HG02840 (cell line): ENCODE results near the gene SCGB1A1.

Experiments
- ATAC-seq: cut with Tn5 transposase; IDR thresholded peaks from one replicate; pipeline ENCODE4 v1.9.1; 2021; ENCODE audit warnings: mild to moderate bottlenecking, moderate library complexity, moderate number of reproducible peaks; ENCODE audit not compliant: unreplicated experiment, low FRiP score

The SCGB1A1 gene

GRCh38 chr11:62419314-62419929, 589 bp downstream of the SCGB1A1 start:
- no peak for ATAC-seq

- ATAC-seq: no peak
Measured at GRCh38 chr11:62419943-62420342, 1.1 kb downstream of the SCGB1A1 start.

DNA sequence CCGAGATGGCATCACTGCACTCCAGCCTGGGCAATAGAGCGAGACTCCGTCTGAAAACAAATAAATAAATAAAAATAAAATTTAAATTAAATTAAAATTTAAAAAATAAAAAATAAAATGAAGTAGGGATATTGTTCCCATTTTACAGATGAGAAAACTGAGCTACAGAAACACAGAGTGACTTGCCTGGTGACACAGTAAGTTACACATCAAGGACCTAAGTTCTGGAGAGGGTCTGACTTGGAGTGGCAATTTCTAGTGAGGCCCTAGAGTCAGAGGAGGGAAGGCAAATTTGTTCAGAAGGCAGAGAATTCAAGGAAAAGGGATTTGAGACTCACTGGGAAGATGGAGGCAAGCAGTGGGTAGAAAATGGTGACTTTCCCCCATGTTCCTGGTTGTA, 2.0 kb downstream of the SCGB1A1 start:
- no peak for ATAC-seq

DNA sequence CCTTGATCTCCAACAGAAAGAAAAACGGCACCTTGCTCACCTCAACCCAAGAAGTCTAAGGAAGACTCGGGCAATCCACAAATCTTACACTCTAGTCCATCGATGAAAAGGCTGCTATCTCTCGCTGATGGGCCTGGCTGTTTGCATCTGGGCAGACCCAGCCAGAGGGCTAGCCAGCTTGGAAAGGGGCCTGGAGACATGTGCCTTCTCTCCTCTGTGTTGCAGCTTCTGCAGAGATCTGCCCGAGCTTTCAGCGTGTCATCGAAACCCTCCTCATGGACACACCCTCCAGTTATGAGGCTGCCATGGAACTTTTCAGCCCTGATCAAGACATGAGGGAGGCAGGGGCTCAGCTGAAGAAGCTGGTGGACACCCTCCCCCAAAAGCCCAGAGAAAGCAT, 3.2 kb downstream of the SCGB1A1 start:
- no peak for ATAC-seq

- ATAC-seq: no peak
Measured at GRCh38 chr11:62423012-62423411, 4.2 kb downstream of the SCGB1A1 start.

- no peak for ATAC-seq
Measured at GRCh38 chr11:62427630-62428233, 8.9 kb downstream of the SCGB1A1 start.

DNA sequence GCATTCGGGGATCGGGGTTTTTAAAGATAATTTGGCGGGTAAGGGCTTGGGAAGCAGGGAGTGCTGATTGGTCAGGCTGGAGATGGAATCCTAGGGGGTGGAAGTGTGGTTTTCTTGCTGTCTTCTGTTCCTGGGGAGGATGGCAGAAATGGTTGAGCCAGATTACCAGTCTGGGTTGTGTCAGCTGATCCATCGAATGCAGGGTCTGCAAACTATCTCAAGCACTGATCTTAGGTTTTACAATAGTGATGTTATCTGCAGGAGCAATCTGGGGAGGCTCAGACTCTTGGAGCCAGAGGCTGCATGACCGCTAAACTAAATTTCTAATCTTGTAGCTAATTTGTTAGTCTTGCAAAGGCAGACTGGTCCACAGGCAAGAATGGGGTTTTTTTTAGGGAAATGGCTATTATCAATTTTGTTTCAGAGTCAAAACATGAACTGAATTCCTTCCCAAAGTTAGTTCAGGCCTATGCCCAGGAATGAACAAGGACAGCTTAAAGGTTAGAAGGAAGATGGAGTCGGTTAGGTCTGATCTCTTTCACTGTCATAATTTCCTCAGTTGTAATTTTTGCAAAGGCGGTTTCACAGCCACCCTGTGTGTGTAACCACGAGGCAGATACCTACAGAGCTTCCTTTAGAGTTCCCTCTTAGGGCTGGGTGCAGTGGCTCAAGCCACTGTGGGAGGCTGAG, 10.2 kb downstream of the SCGB1A1 start:
- no peak for ATAC-seq

DNA sequence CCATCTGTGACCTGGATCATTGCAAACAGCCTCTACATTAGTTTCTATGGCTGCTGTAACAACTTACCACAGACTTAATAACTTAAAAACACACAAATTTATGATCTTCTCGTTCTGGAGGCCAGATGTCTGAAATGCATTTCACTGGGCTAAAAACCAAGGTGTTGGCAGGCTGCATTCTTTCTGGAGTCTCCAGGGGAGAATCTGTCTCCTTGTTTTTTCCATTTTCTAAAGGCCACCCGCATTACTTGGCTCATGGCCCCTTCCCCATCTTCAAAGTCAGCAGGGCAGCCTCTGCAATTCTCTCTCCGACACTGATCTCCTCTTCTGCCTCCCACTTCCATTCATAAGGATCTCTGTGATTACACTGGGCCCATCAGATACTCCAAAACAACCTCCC, 11.6 kb downstream of the SCGB1A1 start:
- ATAC-seq: no peak

- no peak for ATAC-seq
Measured at GRCh38 chr11:62431171-62431901, 12.5 kb downstream of the SCGB1A1 start.

- no peak for ATAC-seq
Measured at GRCh38 chr11:62432695-62433094, 13.9 kb downstream of the SCGB1A1 start.

- ATAC-seq: no peak
Measured at GRCh38 chr11:62433141-62433903, 14.5 kb downstream of the SCGB1A1 start.

DNA sequence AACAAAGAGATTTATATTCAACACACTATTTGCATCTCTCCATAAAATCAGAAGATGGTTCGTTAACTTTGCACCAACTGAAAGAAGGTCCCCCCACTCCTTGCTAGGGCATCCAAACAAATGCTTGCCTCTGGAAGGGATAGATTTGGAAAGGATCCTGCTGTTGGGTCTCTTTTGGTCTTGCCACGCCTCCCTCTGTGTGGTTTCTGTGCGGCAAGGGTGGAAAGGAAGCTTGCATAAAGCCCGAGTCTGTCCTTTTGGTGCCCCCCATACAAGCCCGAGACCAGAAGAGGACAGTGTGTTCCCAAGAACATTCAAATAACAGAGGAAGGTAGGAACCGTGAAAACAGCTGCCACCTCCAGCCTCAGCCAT, 15.1 kb downstream of the SCGB1A1 start:
- ATAC-seq: no peak

GRCh38 chr11:62435846-62436660, 17.2 kb downstream of the SCGB1A1 start:
- ATAC-seq: no peak

GRCh38 chr11:62437616-62438015, 18.8 kb downstream of the SCGB1A1 start:
- ATAC-seq: no peak

DNA sequence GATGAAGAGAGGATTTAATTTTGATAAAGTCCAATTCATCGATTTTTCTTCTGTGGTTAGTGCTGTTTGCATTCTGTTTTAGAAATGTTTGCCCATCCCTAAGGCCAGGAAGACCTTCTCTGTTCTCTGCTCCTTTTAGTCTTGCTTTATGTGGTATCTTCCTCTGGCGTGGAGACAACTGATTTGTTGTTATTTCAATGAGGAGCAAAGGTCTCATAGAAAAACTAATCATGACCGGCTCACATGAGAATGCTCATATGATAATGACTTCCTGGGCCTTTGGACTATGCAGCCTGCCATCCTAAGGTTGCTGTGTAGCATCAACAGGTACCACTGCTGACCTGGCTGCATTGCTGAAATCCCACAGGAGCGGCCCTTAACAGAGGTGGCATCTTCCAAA, 19.8 kb downstream of the SCGB1A1 start:
- no peak for ATAC-seq

DNA sequence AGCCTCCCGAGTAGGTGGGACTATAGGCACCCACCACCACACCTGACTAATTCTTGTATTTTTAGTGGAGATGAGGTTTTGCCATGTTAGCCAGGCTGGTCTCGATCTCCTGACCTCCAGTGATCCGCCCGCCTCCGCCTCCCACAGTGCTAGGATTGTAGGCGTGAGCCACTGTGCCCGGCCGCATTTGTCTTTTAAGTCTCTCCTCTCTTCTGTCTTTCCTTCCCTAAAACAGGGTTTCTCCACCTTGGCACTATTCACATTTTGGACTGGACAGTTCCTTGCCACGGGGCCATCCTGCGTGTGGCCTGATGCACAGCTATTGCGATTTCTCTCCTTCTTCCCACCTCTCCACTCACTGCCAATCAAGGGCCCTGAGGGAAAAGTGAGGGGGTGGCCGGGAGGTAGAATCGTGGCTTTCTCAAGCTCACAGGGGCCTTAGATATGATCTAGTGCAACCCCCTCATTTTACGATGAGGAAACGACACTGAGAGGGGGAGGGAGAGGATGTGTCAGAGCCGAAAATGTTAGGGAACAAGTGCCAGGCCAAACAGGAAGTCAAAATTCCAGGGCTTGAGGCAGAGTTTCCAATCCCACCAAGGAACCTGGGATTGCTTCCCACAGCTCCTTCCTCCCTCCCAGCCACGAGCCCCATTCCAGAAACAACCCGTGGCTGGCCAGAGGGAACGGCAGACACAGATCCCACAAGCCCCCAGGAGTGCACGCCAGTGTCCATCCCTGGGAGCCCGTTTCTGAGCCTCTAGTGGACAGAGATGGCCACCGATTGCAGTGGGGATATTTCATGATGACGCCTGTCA, 21.2 kb downstream of the SCGB1A1 start:
- ATAC-seq: no peak

- no peak for ATAC-seq
Measured at GRCh38 chr11:62443390-62444235, 24.8 kb downstream of the SCGB1A1 start.

- ATAC-seq: no peak
Measured at GRCh38 chr11:62444236-62444833, 25.5 kb downstream of the SCGB1A1 start.
